Upper lobe of right lung (tissue), 1 donor: ENCODE results near the gene DUSP16. TPM values are rescaled to one million over a fixed set of nuclear protein-coding genes. Genes with fewer than 3 reads are reported as not detected.

Experiments
- ATAC-seq: fragments of 200-7000 bp; cut with Tn5 transposase; one replicate; pipeline ENCODE4 v1.9.1; 2020; ENCODE audit warnings: mild to moderate bottlenecking, moderate library complexity
- DNase-seq: peaks from one replicate; pipeline ENCODE4 v3.0.0-alpha.2; 2020
- H3K27ac ChIP-seq: fragments of 200-600 bp; one replicate; pipeline ENCODE4 v1.8.0; 2022
- H3K27me3 ChIP-seq: fragments of 200-600 bp; one replicate; pipeline ENCODE4 v1.8.0; 2022; ENCODE audit warnings: mild to moderate bottlenecking
- H3K36me3 ChIP-seq: fragments of 200-600 bp; one replicate; pipeline ENCODE4 v1.8.0; 2022
- H3K4me1 ChIP-seq: fragments of 200-600 bp; one replicate; pipeline ENCODE4 v1.8.0; 2022
- H3K4me3 ChIP-seq: fragments of 200-600 bp; one replicate; pipeline ENCODE4 v1.8.0; 2022; ENCODE audit warnings: mild to moderate bottlenecking
- H3K9me3 ChIP-seq: fragments of 200-600 bp; one replicate; pipeline ENCODE4 v1.8.0; 2022
- CTCF ChIP-seq: fragments of 200-600 bp; IDR thresholded peaks from one replicate; pipeline ENCODE4 v1.8.0; 2022; ENCODE audit warnings: antibody characterized with exemption
- intact Hi-C: fragments of 100-400 bp; cut with DNase I; formaldehyde crosslinking; loops from one replicate; pipeline ENCODE4 v1.11.0; 2022
- total RNA-seq: library from RNA; stranded (reverse); fragmentation: NEBNext Ultra II Directional; extraction: Animal tissue kit (Norgen Biotek cat#: 25700); gene quantifications from one replicate; pipeline ENCODE4 v1.2.1, GENCODE V29; 2021
- donor health status: DM: no; HTN: yes; CAD: no; lungs with severe emphysema.

DUSP16 gene
- total RNA-seq, 1 donor from 2014 or later: 50.6 TPM

- H3K27me3 ChIP-seq: no peaks in the 10 kb centered on the region
- no peaks in the 10 kb centered on the region for H3K9me3 ChIP-seq
- peaks cover 8% of the 10 kb centered on the region for H3K36me3 ChIP-seq
- intact Hi-C loops: no loop called here
- no peak for TF ChIP-seq CTCF
- H3K27ac ChIP-seq: no peak overlapping the region
- H3K4me3 ChIP-seq: no peak overlapping the region
- DNase-seq (no peak), ATAC-seq (no peak)
- H3K4me1 ChIP-seq: no peaks in the 10 kb centered on the region
Observed at GRCh38 chr12:12555656-12556055, 7.0 kb downstream of the DUSP16 start.

GRCh38 chr12:12553208-12553785 lies 9.4 kb downstream of the DUSP16 start:
- no peak for TF ChIP-seq CTCF
- intact Hi-C loops: no loop called here
- H3K4me1 ChIP-seq: no peaks in the 10 kb centered on the region
- H3K9me3 ChIP-seq: no peaks in the 10 kb centered on the region
- DNase-seq: no peak
- no peak overlapping the region for H3K27ac ChIP-seq
- no peak for ATAC-seq
- peaks cover 8% of the 10 kb centered on the region for H3K36me3 ChIP-seq
- no peaks in the 10 kb centered on the region for H3K27me3 ChIP-seq
- H3K4me3 ChIP-seq: no peak overlapping the region

- ATAC-seq (no peak), DNase-seq (no peak)
- no peaks in the 10 kb centered on the region for H3K9me3 ChIP-seq
- H3K27me3 ChIP-seq: no peaks in the 10 kb centered on the region
- H3K4me1 ChIP-seq: no peaks in the 10 kb centered on the region
- intact Hi-C loops: no loop called here
- peaks cover 8% of the 10 kb centered on the region for H3K36me3 ChIP-seq
- TF ChIP-seq CTCF: no peak
- H3K27ac ChIP-seq: no peak overlapping the region
- H3K4me3 ChIP-seq: no peak overlapping the region
Observed at GRCh38 chr12:12551115-12551514, 11.5 kb downstream of the DUSP16 start.

- no peak overlapping the region for H3K4me3 ChIP-seq
- DNase-seq: no peak
- no peaks in the 10 kb centered on the region for H3K27me3 ChIP-seq
- intact Hi-C loops: no loop called here
- TF ChIP-seq CTCF: no peak
- no peaks in the 10 kb centered on the region for H3K4me1 ChIP-seq
- H3K27ac ChIP-seq: no peak overlapping the region
- H3K9me3 ChIP-seq: no peaks in the 10 kb centered on the region
- H3K36me3 ChIP-seq: peaks cover 8% of the 10 kb centered on the region
- ATAC-seq: no peak
Observed at GRCh38 chr12:12550277-12550676, 12.4 kb downstream of the DUSP16 start.

- Histone ChIP-seq H3K27ac (no peak overlapping the region), H3K4me3 (no peak overlapping the region), H3K9me3 (no peaks in the 10 kb centered on the region), H3K27me3 (no peaks in the 10 kb centered on the region), H3K4me1 (no peaks in the 10 kb centered on the region), H3K36me3 (peaks cover 8% of the 10 kb centered on the region)
- ATAC-seq: no peak
- no peak for TF ChIP-seq CTCF
- intact Hi-C loops: no loop called here
- DNase-seq: no peak
Observed at GRCh38 chr12:12549426-12549825, 13.2 kb downstream of the DUSP16 start.

GRCh38 chr12:12548713-12549112 lies 13.9 kb downstream of the DUSP16 start:
- no peak for DNase-seq
- no peaks in the 10 kb centered on the region for H3K27me3 ChIP-seq
- H3K4me1 ChIP-seq: no peaks in the 10 kb centered on the region
- intact Hi-C loops: no loop called here
- no peak overlapping the region for H3K4me3 ChIP-seq
- no peaks in the 10 kb centered on the region for H3K9me3 ChIP-seq
- ATAC-seq: no peak
- no peak for TF ChIP-seq CTCF
- peaks cover 8% of the 10 kb centered on the region for H3K36me3 ChIP-seq
- H3K27ac ChIP-seq: no peak overlapping the region
